Neural progenitor cell (in vitro differentiated cells): Measurements from ENCODE around the gene TRPM2. TPM values are rescaled to one million over a fixed set of nuclear protein-coding genes. Genes with fewer than 3 reads are reported as not detected.
A peak's percentile ranks its signal among the peaks of the same experiment; 100 is the strongest.
"Not testable (repeated sequence)": the region's sequence is repeated elsewhere in the genome, so short reads cannot be mapped to it uniquely, and the experiment has no call there.

Experiments
- DNase-seq: peaks from one replicate; pipeline ENCODE4 v3.0.0-alpha.2; 2016; ENCODE audit warnings: low spot score
- H2AFZ ChIP-seq: fragments of 200-600 bp; sonication (generic); replicated peaks from 2 replicates; pipeline ENCODE4 v1.6.1; 2016; ENCODE audit warnings: antibody characterized with exemption
- H3F3A ChIP-seq: fragments of 200-600 bp; sonication (generic); 2 replicates; pipeline ENCODE4 v1.6.1; 2016; ENCODE audit warnings: antibody characterized with exemption, low read depth
- H3K27ac ChIP-seq: fragments of 200-600 bp; sonication (generic); 2 replicates; pipeline ENCODE4 v1.5.1; 2016; ENCODE audit warnings: mild to moderate bottlenecking
- H3K27me3 ChIP-seq: fragments of 200-600 bp; sonication (generic); 2 replicates; pipeline ENCODE4 v1.6.1; 2016; ENCODE audit warnings: mild to moderate bottlenecking, moderate library complexity
- H3K36me3 ChIP-seq: fragments of 200-600 bp; sonication (generic); 2 replicates; pipeline ENCODE4 v1.5.1; 2016
- H3K4me1 ChIP-seq: fragments of 200-600 bp; sonication (generic); 2 replicates; pipeline ENCODE4 v1.6.1; 2016; ENCODE audit warnings: mixed run types
- H3K4me2 ChIP-seq: fragments of 200-600 bp; sonication (generic); 2 replicates; pipeline ENCODE4 v1.6.1; 2016
- H3K4me3 ChIP-seq: fragments of 200-600 bp; sonication (generic); 2 replicates; pipeline ENCODE4 v1.5.1; 2016
- H3K79me2 ChIP-seq: fragments of 200-600 bp; sonication (generic); 2 replicates; pipeline ENCODE4 v1.6.1; 2016; ENCODE audit warnings: low read depth
- H3K9ac ChIP-seq: fragments of 200-600 bp; sonication (generic); 2 replicates; pipeline ENCODE4 v1.6.1; 2016
- H3K9me3 ChIP-seq: fragments of 200-600 bp; sonication (generic); 2 replicates; pipeline ENCODE4 v1.5.1; 2016; ENCODE audit warnings: low read depth
- H4K20me1 ChIP-seq: fragments of 200-600 bp; sonication (generic); 2 replicates; pipeline ENCODE4 v1.6.1; 2016; ENCODE audit warnings: low read depth
- H3K27ac Mint-ChIP-seq: 3 replicates; pipeline ENCODE4 v1.8.0; 2021; ENCODE audit warnings: mixed read lengths
- H3K27me3 Mint-ChIP-seq: 2 replicates; pipeline ENCODE4 v1.8.0; 2022; ENCODE audit warnings: low read depth, mild to moderate bottlenecking, inconsistent platforms, moderate library complexity, mixed read lengths; ENCODE audit not compliant: insufficient read depth
- H3K36me3 Mint-ChIP-seq: 3 replicates; pipeline ENCODE4 v1.8.0; 2021; ENCODE audit warnings: mixed read lengths
- H3K4me1 Mint-ChIP-seq: 3 replicates; pipeline ENCODE4 v1.8.0; 2021; ENCODE audit warnings: mixed read lengths
- H3K4me3 Mint-ChIP-seq: 3 replicates; pipeline ENCODE4 v1.8.0; 2021; ENCODE audit warnings: mild to moderate bottlenecking, moderate library complexity, mixed read lengths
- H3K9me3 Mint-ChIP-seq: 3 replicates; pipeline ENCODE4 v1.8.0; 2020; ENCODE audit warnings: mixed read lengths
- EZH2 ChIP-seq: fragments of 200-600 bp; sonication (generic); IDR thresholded peaks from 2 replicates; pipeline ENCODE4 v1.6.1; 2017; ENCODE audit warnings: antibody characterized with exemption, mild to moderate bottlenecking, moderate library complexity
- EZH2phosphoT487 ChIP-seq: fragments of 200-600 bp; sonication (generic); IDR thresholded peaks from 2 replicates; pipeline ENCODE4 v1.6.1; 2017; ENCODE audit warnings: antibody characterized with exemption
- total RNA-seq: library from RNA; depleted of rRNA; stranded (reverse); fragments of >200 nt; gene quantifications from 2 replicates; pipeline ENCODE4 v1.2.3, GENCODE V29; 2015; ENCODE audit warnings: low replicate concordance
- TF ChIP-seq, protein P1 (sequence below): fragments of 200-600 bp; sonication (generic); IDR thresholded peaks from 2 replicates; pipeline ENCODE4 v1.5.1; 2017; ENCODE audit warnings: antibody characterized with exemption, mild to moderate bottlenecking

The TRPM2 gene
- total RNA-seq, 1 donor from 2014 or later = not detected

DNA sequence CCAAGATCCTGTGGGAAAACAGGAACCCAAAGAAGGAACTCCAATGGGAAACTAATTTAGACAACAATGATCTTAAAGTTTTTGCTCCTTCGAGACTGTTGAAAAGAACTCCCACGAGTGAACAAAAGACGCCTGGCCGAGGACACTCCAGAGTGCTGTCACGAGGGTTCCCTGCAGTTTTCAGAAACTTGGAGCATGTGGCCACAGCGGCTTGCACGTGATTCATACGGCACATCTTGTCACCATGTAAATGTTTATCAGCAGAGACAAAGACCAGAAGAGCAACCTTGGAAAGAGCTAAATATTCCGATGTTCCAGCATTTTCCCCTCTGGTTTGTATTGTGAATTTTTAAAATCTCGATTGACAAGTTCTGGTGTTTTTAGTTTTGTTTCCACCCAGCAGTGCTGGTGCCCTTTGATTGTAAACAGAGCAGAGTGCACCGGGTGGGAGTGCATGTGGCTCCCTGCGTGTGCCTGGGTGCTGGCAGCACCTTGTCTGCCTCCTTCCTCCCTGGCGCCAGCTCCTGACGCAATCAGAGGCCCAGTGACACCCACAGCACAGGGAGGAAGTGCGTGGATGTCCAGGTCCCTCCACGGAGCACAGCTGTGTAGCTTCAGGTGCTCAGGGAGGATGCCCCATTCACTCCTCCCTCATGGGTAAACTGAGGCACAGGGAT is 124.8 kb downstream of the TRPM2 start:
- Mint-ChIP-seq H3K27me3 (peaks cover 5% of the 10 kb centered on the region), H3K27ac (no peak overlapping the region), H3K9me3 (peaks cover 3% of the 10 kb centered on the region), H3K4me1 (no peaks in the 10 kb centered on the region), H3K4me3 (peak overlapping the region; percentile 41), H3K36me3 (no peaks in the 10 kb centered on the region)
- Histone ChIP-seq H3K9me3 (no peaks in the 10 kb centered on the region), H3K27ac (no peak overlapping the region), H3K27me3 (no peaks in the 10 kb centered on the region), H3K79me2 (no peaks in the 10 kb centered on the region), H2AFZ (no peak overlapping the region), H3K36me3 (no peaks in the 10 kb centered on the region), H3F3A (no peaks in the 10 kb centered on the region), H3K4me3 (no peak overlapping the region), H3K4me2 (no peak overlapping the region), H4K20me1 (no peaks in the 10 kb centered on the region), H3K4me1 (no peaks in the 10 kb centered on the region), H3K9ac (no peak overlapping the region)
- no peak for DNase-seq
- TF ChIP-seq EZH2phosphoT487 (no peak), EZH2 (no peak)
- TF ChIP-seq, protein P1, sequence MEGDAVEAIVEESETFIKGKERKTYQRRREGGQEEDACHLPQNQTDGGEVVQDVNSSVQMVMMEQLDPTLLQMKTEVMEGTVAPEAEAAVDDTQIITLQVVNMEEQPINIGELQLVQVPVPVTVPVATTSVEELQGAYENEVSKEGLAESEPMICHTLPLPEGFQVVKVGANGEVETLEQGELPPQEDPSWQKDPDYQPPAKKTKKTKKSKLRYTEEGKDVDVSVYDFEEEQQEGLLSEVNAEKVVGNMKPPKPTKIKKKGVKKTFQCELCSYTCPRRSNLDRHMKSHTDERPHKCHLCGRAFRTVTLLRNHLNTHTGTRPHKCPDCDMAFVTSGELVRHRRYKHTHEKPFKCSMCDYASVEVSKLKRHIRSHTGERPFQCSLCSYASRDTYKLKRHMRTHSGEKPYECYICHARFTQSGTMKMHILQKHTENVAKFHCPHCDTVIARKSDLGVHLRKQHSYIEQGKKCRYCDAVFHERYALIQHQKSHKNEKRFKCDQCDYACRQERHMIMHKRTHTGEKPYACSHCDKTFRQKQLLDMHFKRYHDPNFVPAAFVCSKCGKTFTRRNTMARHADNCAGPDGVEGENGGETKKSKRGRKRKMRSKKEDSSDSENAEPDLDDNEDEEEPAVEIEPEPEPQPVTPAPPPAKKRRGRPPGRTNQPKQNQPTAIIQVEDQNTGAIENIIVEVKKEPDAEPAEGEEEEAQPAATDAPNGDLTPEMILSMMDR = no peak

DNA sequence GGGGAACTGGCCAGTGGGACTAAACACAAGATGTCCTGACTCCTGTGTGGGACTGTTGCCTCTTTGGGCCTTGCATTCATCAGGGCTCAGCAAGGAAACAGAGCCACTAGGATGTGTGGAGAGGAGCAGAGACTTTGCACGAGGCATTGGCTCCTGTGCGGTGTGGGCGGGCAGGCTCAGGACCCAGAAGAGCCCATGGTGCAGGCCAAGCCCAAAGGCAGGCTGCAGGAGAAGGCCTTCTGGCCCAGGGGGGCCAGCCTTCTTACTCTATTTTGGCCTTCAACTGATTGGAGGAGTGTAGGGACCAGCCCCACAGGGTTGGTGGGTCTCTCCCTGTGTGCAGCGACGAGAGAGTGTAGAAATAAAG is 125.4 kb downstream of the TRPM2 start:
- Histone ChIP-seq H2AFZ (no peak overlapping the region), H3K4me3 (no peak overlapping the region), H3K27me3 (no peaks in the 10 kb centered on the region), H4K20me1 (no peaks in the 10 kb centered on the region), H3K36me3 (no peaks in the 10 kb centered on the region), H3K4me2 (no peak overlapping the region), H3K27ac (no peak overlapping the region), H3K4me1 (no peaks in the 10 kb centered on the region), H3K9ac (no peak overlapping the region), H3K9me3 (no peaks in the 10 kb centered on the region), H3F3A (no peaks in the 10 kb centered on the region), H3K79me2 (no peaks in the 10 kb centered on the region)
- H3K27ac Mint-ChIP-seq = no peak overlapping the region
- TF ChIP-seq, protein P1 = no peak
- TF ChIP-seq EZH2phosphoT487 (no peak), EZH2 (no peak)
- peaks cover 6% of the 10 kb centered on the region for H3K27me3 Mint-ChIP-seq
- DNase-seq = no peak
- H3K9me3 Mint-ChIP-seq = peaks cover 3% of the 10 kb centered on the region
- H3K4me1 Mint-ChIP-seq = no peaks in the 10 kb centered on the region
- no peak overlapping the region for H3K4me3 Mint-ChIP-seq
- no peaks in the 10 kb centered on the region for H3K36me3 Mint-ChIP-seq

DNA sequence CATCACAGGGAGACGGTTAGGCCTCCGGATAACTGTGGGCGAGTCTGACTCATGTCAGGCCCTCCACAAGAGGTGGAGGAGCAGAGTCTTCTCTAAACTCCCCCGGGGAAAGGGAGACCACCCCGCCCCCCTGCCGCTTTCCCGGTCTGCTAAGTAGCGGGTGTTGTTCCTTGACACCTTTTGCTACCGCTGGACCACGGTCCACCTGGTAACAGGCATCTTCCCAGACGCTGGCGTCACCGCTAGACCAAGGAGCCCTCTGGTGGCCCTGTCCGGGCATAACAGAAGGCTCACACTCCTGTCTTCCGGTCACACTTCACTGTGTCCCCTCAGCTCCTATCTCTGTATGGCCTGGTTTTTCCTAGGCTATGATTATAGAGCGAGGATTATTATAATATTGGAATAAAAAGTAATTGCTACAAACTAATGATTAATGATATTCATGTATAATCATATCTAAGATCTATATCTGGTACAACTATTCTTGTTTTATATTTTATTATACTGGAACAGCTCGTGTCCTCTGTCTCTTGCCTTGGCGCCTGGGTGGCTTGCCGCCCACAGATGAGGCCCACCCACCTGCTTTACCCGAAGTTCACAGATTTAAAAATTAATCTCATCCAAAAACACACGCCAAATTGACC is 126.3 kb downstream of the TRPM2 start:
- TF ChIP-seq, protein P1 = peak; percentile 71
- H3K79me2 ChIP-seq, H3K27ac ChIP-seq, H3K9me3 ChIP-seq, H3K36me3 ChIP-seq, H3K4me1 ChIP-seq, H3K9ac ChIP-seq, H3K4me3 Mint-ChIP-seq, H3K4me2 ChIP-seq, H3K4me1 Mint-ChIP-seq, H3K36me3 Mint-ChIP-seq, H3K4me3 ChIP-seq, H3K9me3 Mint-ChIP-seq, H2AFZ ChIP-seq, H3K27ac Mint-ChIP-seq, DNase-seq, H3K27me3 Mint-ChIP-seq, H3F3A ChIP-seq, H4K20me1 ChIP-seq, H3K27me3 ChIP-seq: not testable (repeated sequence)
